Muscle layer of colon (tissue), 2 donors: Measurements from ENCODE around the gene TMC3.
"Not testable (repeated sequence)": the region's sequence is repeated elsewhere in the genome, so short reads cannot be mapped to it uniquely, and the experiment has no call there.

Experiments
- H3K27ac ChIP-seq: one replicate; pipeline ENCODE4 v1.7.0; 2013; ENCODE audit warnings: low read depth, mild to moderate bottlenecking, low read length, moderate library complexity
- H3K27me3 ChIP-seq, 2 donors: one replicate each; pipeline ENCODE4 v1.7.0; 2013; ENCODE audit warnings: low read length in 2 of 2, mild to moderate bottlenecking in 2 of 2; ENCODE audit not compliant: insufficient read depth in 2 of 2, control insufficient read depth in 1 of 2
- H3K36me3 ChIP-seq: one replicate; pipeline ENCODE4 v1.7.0; 2013; ENCODE audit warnings: mild to moderate bottlenecking, low read length; ENCODE audit not compliant: insufficient read depth
- H3K4me1 ChIP-seq: one replicate; pipeline ENCODE4 v1.7.0; 2013; ENCODE audit warnings: mild to moderate bottlenecking, low read length; ENCODE audit not compliant: insufficient read depth
- H3K4me3 ChIP-seq, 2 donors: one replicate each; pipeline ENCODE4 v1.7.0; 2013; ENCODE audit warnings: low read length in 2 of 2, low read depth in 1 of 2, mild to moderate bottlenecking in 1 of 2, moderate library complexity in 1 of 2
- H3K9ac ChIP-seq: one replicate; pipeline ENCODE4 v1.7.0; 2013; ENCODE audit warnings: low read length
- H3K9me3 ChIP-seq: one replicate; pipeline ENCODE4 v1.7.0; 2013; ENCODE audit warnings: mild to moderate bottlenecking, low read length
- donor health status: abdominal sarcoma.
- donor health status: Adenocarcinoma of cecum.

The TMC3 gene

GRCh38 chr15:81373775-81374395, at the start of gene TMC3:
Gene TMC3, minus strand, starts transcription at chr15:81374213. Its CDS starts 136 bp downstream, at chr15:81374077.
- Histone ChIP-seq H3K36me3 (no peaks in the 10 kb centered on the region), H3K4me1 (no peaks in the 10 kb centered on the region), H3K27ac (no peak within 1 kb of the TSS), H3K9me3 (no peaks in the 10 kb centered on the region), H3K9ac (no peak within 1 kb of the TSS), H3K4me3 (no peak within 1 kb of the TSS), H3K27me3 (no peaks in the 10 kb centered on the region)

- H3K4me1 ChIP-seq: no peaks in the 10 kb centered on the region
- H3K4me3 ChIP-seq: no peak overlapping the region
- H3K27me3 ChIP-seq: no peaks in the 10 kb centered on the region
- no peaks in the 10 kb centered on the region for H3K36me3 ChIP-seq
- no peak overlapping the region for H3K9ac ChIP-seq
- H3K27ac ChIP-seq: no peak overlapping the region
- H3K9me3 ChIP-seq: no peaks in the 10 kb centered on the region
Observed at GRCh38 chr15:81421461-81421860, 47.4 kb upstream of the TMC3 start.

GRCh38 chr15:81419332-81419943, 45.4 kb upstream of the TMC3 start:
- Histone ChIP-seq H3K36me3 (no peaks in the 10 kb centered on the region), H3K4me3 (no peak overlapping the region), H3K27me3 (no peaks in the 10 kb centered on the region), H3K27ac (no peak overlapping the region), H3K9ac (no peak overlapping the region), H3K4me1 (no peaks in the 10 kb centered on the region), H3K9me3 (no peaks in the 10 kb centered on the region)

GRCh38 chr15:81418891-81419290, 44.9 kb upstream of the TMC3 start:
- no peak overlapping the region for H3K9ac ChIP-seq
- no peaks in the 10 kb centered on the region for H3K36me3 ChIP-seq
- no peaks in the 10 kb centered on the region for H3K4me1 ChIP-seq
- H3K4me3 ChIP-seq: no peak overlapping the region
- H3K9me3 ChIP-seq: no peaks in the 10 kb centered on the region
- H3K27me3 ChIP-seq: no peaks in the 10 kb centered on the region
- H3K27ac ChIP-seq: no peak overlapping the region

GRCh38 chr15:81418444-81418843, 44.4 kb upstream of the TMC3 start:
- Histone ChIP-seq H3K36me3 (no peaks in the 10 kb centered on the region), H3K9me3 (no peaks in the 10 kb centered on the region), H3K4me1 (no peaks in the 10 kb centered on the region), H3K27ac (no peak overlapping the region), H3K4me3 (no peak overlapping the region), H3K27me3 (no peaks in the 10 kb centered on the region), H3K9ac (no peak overlapping the region)

- not testable (repeated sequence) for H3K36me3 ChIP-seq, H3K4me1 ChIP-seq, H3K9me3 ChIP-seq, H3K4me3 ChIP-seq, H3K27me3 ChIP-seq, H3K9ac ChIP-seq, H3K27ac ChIP-seq
Observed at GRCh38 chr15:81414274-81414968, 40.4 kb upstream of the TMC3 start.

GRCh38 chr15:81413851-81414250, 39.8 kb upstream of the TMC3 start:
- H3K9me3 ChIP-seq: no peaks in the 10 kb centered on the region
- H3K36me3 ChIP-seq: no peaks in the 10 kb centered on the region
- no peaks in the 10 kb centered on the region for H3K27me3 ChIP-seq
- H3K4me3 ChIP-seq: no peak overlapping the region
- H3K9ac ChIP-seq: no peak overlapping the region
- no peak overlapping the region for H3K27ac ChIP-seq
- peaks cover 4% of the 10 kb centered on the region for H3K4me1 ChIP-seq

GRCh38 chr15:81411969-81412633, 38.1 kb upstream of the TMC3 start:
- Histone ChIP-seq H3K27me3 (no peaks in the 10 kb centered on the region), H3K36me3 (no peaks in the 10 kb centered on the region), H3K4me1 (peaks cover 4% of the 10 kb centered on the region), H3K9ac (no peak overlapping the region), H3K9me3 (no peaks in the 10 kb centered on the region), H3K4me3 (no peak overlapping the region), H3K27ac (no peak overlapping the region)

GRCh38 chr15:81411051-81411450, 37.0 kb upstream of the TMC3 start:
- H3K4me1 ChIP-seq: peaks cover 4% of the 10 kb centered on the region
- H3K27ac ChIP-seq: no peak overlapping the region
- no peak overlapping the region for H3K4me3 ChIP-seq

GRCh38 chr15:81410318-81410753, 36.3 kb upstream of the TMC3 start:
- Histone ChIP-seq H3K27ac (no peak overlapping the region), H3K4me1 (peaks cover 4% of the 10 kb centered on the region), H3K9me3 (no peaks in the 10 kb centered on the region), H3K36me3 (no peaks in the 10 kb centered on the region), H3K9ac (no peak overlapping the region), H3K4me3 (no peak overlapping the region), H3K27me3 (no peaks in the 10 kb centered on the region)

More at GRCh38 chr15:81411051-81411450, 37.0 kb upstream of the TMC3 start:
- H3K27me3 ChIP-seq: no peaks in the 10 kb centered on the region
- no peaks in the 10 kb centered on the region for H3K36me3 ChIP-seq
- no peak overlapping the region for H3K9ac ChIP-seq
- H3K9me3 ChIP-seq: no peaks in the 10 kb centered on the region

GRCh38 chr15:81407718-81408117, 33.7 kb upstream of the TMC3 start:
- H3K9ac ChIP-seq: no peak overlapping the region
- H3K4me3 ChIP-seq: no peak overlapping the region
- no peak overlapping the region for H3K27ac ChIP-seq
- H3K9me3 ChIP-seq: no peaks in the 10 kb centered on the region
- no peaks in the 10 kb centered on the region for H3K27me3 ChIP-seq
- peaks cover 4% of the 10 kb centered on the region for H3K4me1 ChIP-seq
- no peaks in the 10 kb centered on the region for H3K36me3 ChIP-seq
